Measurements from ENCODE around the gene CEP85.

The CEP85 gene

GRCh38 chr1:26296340-26297056, 62.5 kb downstream of the CEP85 start:
- Histone ChIP-seq H3K4me3 (ENCODE audit: low read depth in 1 of 5, low read length in 5 of 5) (no peak overlapping the region), H3K27ac (ENCODE audit: low read depth, low read length) (no peak overlapping the region), H3K4me1 (ENCODE audit: control insufficient read depth in 5 of 5, insufficient read depth in 5 of 5, low read length in 5 of 5) (peaks cover 0 to 16% (median 11%) of the 10 kb centered on the region in 5 donors), H3K9me3 (ENCODE audit: control insufficient read depth in 5 of 5, low read length in 5 of 5) (no peaks in the 10 kb centered on the region), H3K27me3 (ENCODE audit: control insufficient read depth in 5 of 5, insufficient read depth in 4 of 5, low read length in 5 of 5) (no peaks in the 10 kb centered on the region), H3K9ac (ENCODE audit: low read length in 5 of 5) (no peak overlapping the region), H3K36me3 (ENCODE audit: control insufficient read depth in 5 of 5, insufficient read depth in 5 of 5, low read length in 5 of 5) (peaks cover 0 to 13% (median 3%) of the 10 kb centered on the region in 5 donors)

- Histone ChIP-seq H3K4me1 (ENCODE audit: control insufficient read depth in 5 of 5, insufficient read depth in 5 of 5, low read length in 5 of 5) (peaks cover 0 to 12% (median 6%) of the 10 kb centered on the region in 5 donors), H3K27ac (ENCODE audit: low read depth, low read length) (no peak overlapping the region), H3K36me3 (ENCODE audit: control insufficient read depth in 5 of 5, insufficient read depth in 5 of 5, low read length in 5 of 5) (peaks cover 0 to 13% (median 3%) of the 10 kb centered on the region in 5 donors), H3K27me3 (ENCODE audit: control insufficient read depth in 5 of 5, insufficient read depth in 4 of 5, low read length in 5 of 5) (no peaks in the 10 kb centered on the region), H3K4me3 (ENCODE audit: low read depth in 1 of 5, low read length in 5 of 5) (no peak overlapping the region), H3K9me3 (ENCODE audit: control insufficient read depth in 5 of 5, low read length in 5 of 5) (no peaks in the 10 kb centered on the region), H3K9ac (ENCODE audit: low read length in 5 of 5) (no peak overlapping the region)
Measured at GRCh38 chr1:26297057-26297790, 63.2 kb downstream of the CEP85 start.

- peaks cover 0 to 13% (median 3%) of the 10 kb centered on the region in 5 donors for H3K36me3 ChIP-seq (ENCODE audit: control insufficient read depth in 5 of 5, insufficient read depth in 5 of 5, low read length in 5 of 5)
- H3K27me3 ChIP-seq (ENCODE audit: control insufficient read depth in 5 of 5, insufficient read depth in 4 of 5, low read length in 5 of 5): no peaks in the 10 kb centered on the region
- no peak overlapping the region for H3K27ac ChIP-seq (ENCODE audit: low read depth, low read length)
- H3K9me3 ChIP-seq (ENCODE audit: control insufficient read depth in 5 of 5, low read length in 5 of 5): no peaks in the 10 kb centered on the region
- no peak overlapping the region for H3K9ac ChIP-seq (ENCODE audit: low read length in 5 of 5)
- peaks cover under 1 to 17% (median 11%) of the 10 kb centered on the region in 5 donors for H3K4me1 ChIP-seq (ENCODE audit: control insufficient read depth in 5 of 5, insufficient read depth in 5 of 5, low read length in 5 of 5)
- H3K4me3 ChIP-seq (ENCODE audit: low read depth in 1 of 5, low read length in 5 of 5): no peak overlapping the region
Measured at GRCh38 chr1:26297791-26298124, 63.8 kb downstream of the CEP85 start.

- Histone ChIP-seq H3K4me1 (ENCODE audit: control insufficient read depth in 5 of 5, insufficient read depth in 5 of 5, low read length in 5 of 5) (peaks cover 4 to 23% (median 19%) of the 10 kb centered on the region in 5 donors), H3K9ac (ENCODE audit: low read length in 5 of 5) (peak overlapping the region in 1 of 5 donors; percentile 14), H3K27ac (ENCODE audit: low read depth, low read length) (no peak overlapping the region), H3K9me3 (ENCODE audit: control insufficient read depth in 5 of 5, low read length in 5 of 5) (no peaks in the 10 kb centered on the region), H3K27me3 (ENCODE audit: control insufficient read depth in 5 of 5, insufficient read depth in 4 of 5, low read length in 5 of 5) (no peaks in the 10 kb centered on the region), H3K36me3 (ENCODE audit: control insufficient read depth in 5 of 5, insufficient read depth in 5 of 5, low read length in 5 of 5) (peaks cover 0 to 13% (median 0%) of the 10 kb centered on the region in 5 donors), H3K4me3 (ENCODE audit: low read depth in 1 of 5, low read length in 5 of 5) (no peak overlapping the region)
Measured at GRCh38 chr1:26300578-26301275, 66.7 kb downstream of the CEP85 start.

GRCh38 chr1:26302733-26303405, 68.9 kb downstream of the CEP85 start:
- Histone ChIP-seq H3K27me3 (ENCODE audit: control insufficient read depth in 5 of 5, insufficient read depth in 4 of 5, low read length in 5 of 5) (no peaks in the 10 kb centered on the region), H3K4me1 (ENCODE audit: control insufficient read depth in 5 of 5, insufficient read depth in 5 of 5, low read length in 5 of 5) (peaks cover 11 to 37% (median 34%) of the 10 kb centered on the region in 5 donors), H3K27ac (ENCODE audit: low read depth, low read length) (peak overlapping the region; percentile 55), H3K9me3 (ENCODE audit: control insufficient read depth in 5 of 5, low read length in 5 of 5) (no peaks in the 10 kb centered on the region), H3K4me3 (ENCODE audit: low read depth in 1 of 5, low read length in 5 of 5) (no peak overlapping the region), H3K36me3 (ENCODE audit: control insufficient read depth in 5 of 5, insufficient read depth in 5 of 5, low read length in 5 of 5) (no peaks in the 10 kb centered on the region), H3K9ac (ENCODE audit: low read length in 5 of 5) (peak overlapping the region in 2 of 5 donors; percentile 37 to 44)

- Histone ChIP-seq H3K27me3 (ENCODE audit: control insufficient read depth in 5 of 5, insufficient read depth in 4 of 5, low read length in 5 of 5) (no peaks in the 10 kb centered on the region), H3K36me3 (ENCODE audit: control insufficient read depth in 5 of 5, insufficient read depth in 5 of 5, low read length in 5 of 5) (no peaks in the 10 kb centered on the region), H3K9ac (ENCODE audit: low read length in 5 of 5) (peak overlapping the region in 4 of 5 donors; percentile 40 to 86 (median 76)), H3K27ac (ENCODE audit: low read depth, low read length) (peak overlapping the region; percentile 65), H3K9me3 (ENCODE audit: control insufficient read depth in 5 of 5, low read length in 5 of 5) (no peaks in the 10 kb centered on the region), H3K4me3 (ENCODE audit: low read depth in 1 of 5, low read length in 5 of 5) (peak overlapping the region; percentile 75 to 84 (median 77)), H3K4me1 (ENCODE audit: control insufficient read depth in 5 of 5, insufficient read depth in 5 of 5, low read length in 5 of 5) (peaks cover 11 to 34% (median 31%) of the 10 kb centered on the region in 5 donors)
Measured at GRCh38 chr1:26305667-26306289, 71.8 kb downstream of the CEP85 start.

GRCh38 chr1:26306290-26307229, 72.6 kb downstream of the CEP85 start, which contains the start of gene UBXN11:
Gene UBXN11, minus strand, starts transcription at chr1:26306636. Its CDS starts 3,753 bp downstream, at chr1:26302883.
- Histone ChIP-seq H3K4me3 (ENCODE audit: low read depth in 1 of 5, low read length in 5 of 5) (peak within 1 kb of the TSS; percentile 75 to 84 (median 77)), H3K27me3 (ENCODE audit: control insufficient read depth in 5 of 5, insufficient read depth in 4 of 5, low read length in 5 of 5) (no peaks in the 10 kb centered on the region), H3K9me3 (ENCODE audit: control insufficient read depth in 5 of 5, low read length in 5 of 5) (no peaks in the 10 kb centered on the region), H3K4me1 (ENCODE audit: control insufficient read depth in 5 of 5, insufficient read depth in 5 of 5, low read length in 5 of 5) (peaks cover 11 to 34% (median 24%) of the 10 kb centered on the region in 5 donors), H3K36me3 (ENCODE audit: control insufficient read depth in 5 of 5, insufficient read depth in 5 of 5, low read length in 5 of 5) (no peaks in the 10 kb centered on the region), H3K9ac (ENCODE audit: low read length in 5 of 5) (peak within 1 kb of the TSS in 4 of 5 donors; percentile 40 to 86 (median 76)), H3K27ac (ENCODE audit: low read depth, low read length) (peak within 1 kb of the TSS; percentile 65)

GRCh38 chr1:26307363-26307781, 73.4 kb downstream of the CEP85 start:
- Histone ChIP-seq H3K4me3 (ENCODE audit: low read depth in 1 of 5, low read length in 5 of 5) (no peak overlapping the region), H3K4me1 (ENCODE audit: control insufficient read depth in 5 of 5, insufficient read depth in 5 of 5, low read length in 5 of 5) (peaks cover 11 to 33% (median 24%) of the 10 kb centered on the region in 5 donors)

More at GRCh38 chr1:26307363-26307781, 73.4 kb downstream of the CEP85 start:
- Histone ChIP-seq H3K27ac (ENCODE audit: low read depth, low read length) (no peak overlapping the region), H3K27me3 (ENCODE audit: control insufficient read depth in 5 of 5, insufficient read depth in 4 of 5, low read length in 5 of 5) (no peaks in the 10 kb centered on the region), H3K9me3 (ENCODE audit: control insufficient read depth in 5 of 5, low read length in 5 of 5) (no peaks in the 10 kb centered on the region), H3K9ac (ENCODE audit: low read length in 5 of 5) (no peak overlapping the region), H3K36me3 (ENCODE audit: control insufficient read depth in 5 of 5, insufficient read depth in 5 of 5, low read length in 5 of 5) (no peaks in the 10 kb centered on the region)

Measured in subcutaneous abdominal adipose tissue (tissue), 5 donors.